Type B pancreatic cell (in vitro differentiated cells): Measurements from ENCODE around the gene ZNF579. TPM values are rescaled to one million over a fixed set of nuclear protein-coding genes. Genes with fewer than 3 reads are reported as not detected.

Source experiments
- DNase-seq: peaks from one replicate; pipeline ENCODE4 v3.0.0; 2021; ENCODE audit warnings: mixed read lengths; ENCODE audit not compliant: unreplicated experiment; ENCODE audit errors: extremely low spot score
- H3K27ac Mint-ChIP-seq: 2 replicates; pipeline ENCODE4 v1.8.0; 2021; ENCODE audit warnings: mild to moderate bottlenecking, mixed read lengths
- H3K27me3 Mint-ChIP-seq: 2 replicates; pipeline ENCODE4 v1.8.0; 2021; ENCODE audit warnings: mixed read lengths
- H3K36me3 Mint-ChIP-seq: 2 replicates; pipeline ENCODE4 v1.8.0; 2021; ENCODE audit warnings: mixed read lengths
- H3K4me1 Mint-ChIP-seq: one replicate; pipeline ENCODE4 v1.8.0; 2021; ENCODE audit warnings: mixed read lengths; ENCODE audit not compliant: unreplicated experiment
- H3K4me3 Mint-ChIP-seq: 2 replicates; pipeline ENCODE4 v1.8.0; 2021; ENCODE audit warnings: mild to moderate bottlenecking, mixed read lengths
- H3K9me3 Mint-ChIP-seq: 2 replicates; pipeline ENCODE4 v1.8.0; 2021; ENCODE audit warnings: mixed read lengths
- CTCF ChIP-seq: fragments of 200-600 bp; sonication (generic); conservative IDR thresholded peaks from 2 replicates; pipeline ENCODE4 v1.5.0; 2021; ENCODE audit warnings: antibody characterized with exemption, mild to moderate bottlenecking
- total RNA-seq: library from RNA; stranded (reverse); gene quantifications from 2 replicates; pipeline ENCODE4 v1.2.1, GENCODE V29; 2021; ENCODE audit warnings: low replicate concordance

Gene ZNF579
- total RNA-seq, 1 donor from 2014 or later, result 23.9 TPM

- Mint-ChIP-seq H3K9me3 (no peaks in the 10 kb centered on the region), H3K4me1 (peaks cover 18% of the 10 kb centered on the region), H3K4me3 (peak within 1 kb of the TSS; percentile 100), H3K36me3 (peaks cover 27% of the 10 kb centered on the region), H3K27me3 (no peaks in the 10 kb centered on the region), H3K27ac (peak within 1 kb of the TSS; percentile 100)
- peak; percentile 93 for DNase-seq
- TF ChIP-seq CTCF, result no peak
Observed at GRCh38 chr19:55599842-55600661, 19.4 kb upstream of the ZNF579 start, which contains the start of gene ZNF524. Gene ZNF524 (plus strand): TSS chr19:55600288. CDS start chr19:55602113, 1,825 bp downstream.

GRCh38 chr19:55599468-55599841 is 18.8 kb upstream of the ZNF579 start, which contains the start of gene FIZ1:
Gene FIZ1 (minus strand): TSS chr19:55599517. CDS start chr19:55597865, 1,652 bp downstream.
- peak; percentile 97 for DNase-seq
- Mint-ChIP-seq H3K4me1 (peaks cover 21% of the 10 kb centered on the region), H3K4me3 (peak within 1 kb of the TSS; percentile 100), H3K27me3 (no peaks in the 10 kb centered on the region), H3K27ac (peak within 1 kb of the TSS; percentile 100), H3K9me3 (no peaks in the 10 kb centered on the region), H3K36me3 (peaks cover 32% of the 10 kb centered on the region)
- no peak for TF ChIP-seq CTCF

- peak; percentile 97 for DNase-seq
- Mint-ChIP-seq H3K27me3 (no peaks in the 10 kb centered on the region), H3K9me3 (no peaks in the 10 kb centered on the region), H3K36me3 (peaks cover 32% of the 10 kb centered on the region), H3K4me1 (peaks cover 21% of the 10 kb centered on the region), H3K27ac (peak overlapping the region; percentile 100), H3K4me3 (peak overlapping the region; percentile 100)
- no peak for TF ChIP-seq CTCF
Observed at GRCh38 chr19:55598719-55599467, 18.2 kb upstream of the ZNF579 start.

- peaks cover 32% of the 10 kb centered on the region for H3K36me3 Mint-ChIP-seq
- no peaks in the 10 kb centered on the region for H3K27me3 Mint-ChIP-seq
- no peak overlapping the region for H3K27ac Mint-ChIP-seq
- H3K9me3 Mint-ChIP-seq, result no peaks in the 10 kb centered on the region
- peaks cover 21% of the 10 kb centered on the region for H3K4me1 Mint-ChIP-seq
- TF ChIP-seq CTCF, result no peak
- H3K4me3 Mint-ChIP-seq, result no peak overlapping the region
- no peak for DNase-seq
Observed at GRCh38 chr19:55598034-55598433, 17.4 kb upstream of the ZNF579 start.

GRCh38 chr19:55597501-55597921 is 16.9 kb upstream of the ZNF579 start:
- no peak overlapping the region for H3K4me3 Mint-ChIP-seq
- H3K27me3 Mint-ChIP-seq, result no peaks in the 10 kb centered on the region
- no peaks in the 10 kb centered on the region for H3K9me3 Mint-ChIP-seq
- no peak for DNase-seq
- H3K27ac Mint-ChIP-seq, result no peak overlapping the region
- no peak for TF ChIP-seq CTCF
- peaks cover 21% of the 10 kb centered on the region for H3K4me1 Mint-ChIP-seq
- peaks cover 32% of the 10 kb centered on the region for H3K36me3 Mint-ChIP-seq
